ENCODE data around the gene TSFM. TPM values are rescaled to one million over a fixed set of nuclear protein-coding genes. Genes with fewer than 3 reads are reported as not detected.

Gene TSFM
- total RNA-seq, 1 donor from 2014 or later, result 53.7 TPM

- no peak for TF ChIP-seq CTCF (IDR thresholded peaks at IDR 0.05; ENCODE audit: borderline replicate concordance)
- H3K27me3 ChIP-seq (ENCODE audit: low read depth), result peaks cover 43% of the 10 kb centered on the region
- no peaks in the 10 kb centered on the region for H3K9me3 ChIP-seq (replicated peaks)
- no peak overlapping the region for H3K4me3 ChIP-seq
- peaks cover 18% of the 10 kb centered on the region for H3K36me3 ChIP-seq
- no peak overlapping the region for H3K27ac ChIP-seq (replicated peaks)
- intact Hi-C loops (cut with micrococcal nuclease), result no loop called here
- DNase-seq, result no peak
- H3K4me1 ChIP-seq, result peaks cover 47% of the 10 kb centered on the region
Measured at GRCh38 chr12:57767876-57768275, 14.7 kb upstream of the TSFM start.

GRCh38 chr12:57769594-57769993, 13.0 kb upstream of the TSFM start:
- H3K4me1 ChIP-seq, result peaks cover 51% of the 10 kb centered on the region
- H3K4me3 ChIP-seq, result no peak overlapping the region

GRCh38 chr12:57770734-57771133, 11.9 kb upstream of the TSFM start:
- H3K36me3 ChIP-seq, result peaks cover 18% of the 10 kb centered on the region
- no peaks in the 10 kb centered on the region for H3K9me3 ChIP-seq (replicated peaks)
- no peak overlapping the region for H3K4me3 ChIP-seq
- peaks cover 14% of the 10 kb centered on the region for H3K27me3 ChIP-seq (ENCODE audit: low read depth)
- intact Hi-C loops (cut with micrococcal nuclease), result no loop called here
- TF ChIP-seq CTCF (IDR thresholded peaks at IDR 0.05; ENCODE audit: borderline replicate concordance), result no peak
- H3K4me1 ChIP-seq, result peaks cover 39% of the 10 kb centered on the region
- no peak overlapping the region for H3K27ac ChIP-seq (replicated peaks)
- no peak for DNase-seq

More at GRCh38 chr12:57769594-57769993, 13.0 kb upstream of the TSFM start:
- Histone ChIP-seq H3K27ac (replicated peaks) (no peak overlapping the region), H3K27me3 (ENCODE audit: low read depth) (peaks cover 25% of the 10 kb centered on the region), H3K9me3 (replicated peaks) (no peaks in the 10 kb centered on the region), H3K36me3 (peaks cover 18% of the 10 kb centered on the region)
- intact Hi-C loops (cut with micrococcal nuclease), result no loop called here
- TF ChIP-seq CTCF (IDR thresholded peaks at IDR 0.05; ENCODE audit: borderline replicate concordance), result no peak
- DNase-seq, result no peak

- intact Hi-C loops (cut with micrococcal nuclease), result no loop called here
- TF ChIP-seq CTCF (IDR thresholded peaks at IDR 0.05; ENCODE audit: borderline replicate concordance), result no peak
- peak overlapping the region; percentile 95 for H3K27ac ChIP-seq (replicated peaks)
Measured at GRCh38 chr12:57771236-57771872, 11.2 kb upstream of the TSFM start.

GRCh38 chr12:57771873-57772428, 10.6 kb upstream of the TSFM start, which contains the start of gene METTL1:
TSS of gene METTL1 (minus strand) at chr12:57772105. CDS start at chr12:57772083, 22 bp downstream.
- TF ChIP-seq CTCF (IDR thresholded peaks at IDR 0.05; ENCODE audit: borderline replicate concordance), result no peak

More at GRCh38 chr12:57771236-57771872, 11.2 kb upstream of the TSFM start:
- Histone ChIP-seq H3K9me3 (replicated peaks) (no peaks in the 10 kb centered on the region), H3K27me3 (ENCODE audit: low read depth) (peaks cover 8% of the 10 kb centered on the region), H3K4me1 (peaks cover 33% of the 10 kb centered on the region), H3K4me3 (peak overlapping the region; percentile 92), H3K36me3 (peaks cover 18% of the 10 kb centered on the region)
- peak; percentile 86 for DNase-seq

More at GRCh38 chr12:57771873-57772428, 10.6 kb upstream of the TSFM start, which contains the start of gene METTL1:
- H3K36me3 ChIP-seq, result peaks cover 18% of the 10 kb centered on the region
- peak within 1 kb of the TSS; percentile 95 for H3K27ac ChIP-seq (replicated peaks)
- intact Hi-C loops (cut with micrococcal nuclease), result no loop called here
- peak; percentile 93 for DNase-seq
- no peaks in the 10 kb centered on the region for H3K9me3 ChIP-seq (replicated peaks)
- H3K4me1 ChIP-seq, result peaks cover 27% of the 10 kb centered on the region
- peaks cover 2% of the 10 kb centered on the region for H3K27me3 ChIP-seq (ENCODE audit: low read depth)
- H3K4me3 ChIP-seq, result peak within 1 kb of the TSS; percentile 92
